GM04504 (cell line): ENCODE data around the gene TTLL11.
A peak's percentile ranks its signal among the peaks of the same experiment; 100 is the strongest.

Source experiments
- DNase-seq: peaks from one replicate; pipeline ENCODE4 v3.0.0-alpha.2; 2012; ENCODE audit warnings: low read depth

The TTLL11 gene

DNA sequence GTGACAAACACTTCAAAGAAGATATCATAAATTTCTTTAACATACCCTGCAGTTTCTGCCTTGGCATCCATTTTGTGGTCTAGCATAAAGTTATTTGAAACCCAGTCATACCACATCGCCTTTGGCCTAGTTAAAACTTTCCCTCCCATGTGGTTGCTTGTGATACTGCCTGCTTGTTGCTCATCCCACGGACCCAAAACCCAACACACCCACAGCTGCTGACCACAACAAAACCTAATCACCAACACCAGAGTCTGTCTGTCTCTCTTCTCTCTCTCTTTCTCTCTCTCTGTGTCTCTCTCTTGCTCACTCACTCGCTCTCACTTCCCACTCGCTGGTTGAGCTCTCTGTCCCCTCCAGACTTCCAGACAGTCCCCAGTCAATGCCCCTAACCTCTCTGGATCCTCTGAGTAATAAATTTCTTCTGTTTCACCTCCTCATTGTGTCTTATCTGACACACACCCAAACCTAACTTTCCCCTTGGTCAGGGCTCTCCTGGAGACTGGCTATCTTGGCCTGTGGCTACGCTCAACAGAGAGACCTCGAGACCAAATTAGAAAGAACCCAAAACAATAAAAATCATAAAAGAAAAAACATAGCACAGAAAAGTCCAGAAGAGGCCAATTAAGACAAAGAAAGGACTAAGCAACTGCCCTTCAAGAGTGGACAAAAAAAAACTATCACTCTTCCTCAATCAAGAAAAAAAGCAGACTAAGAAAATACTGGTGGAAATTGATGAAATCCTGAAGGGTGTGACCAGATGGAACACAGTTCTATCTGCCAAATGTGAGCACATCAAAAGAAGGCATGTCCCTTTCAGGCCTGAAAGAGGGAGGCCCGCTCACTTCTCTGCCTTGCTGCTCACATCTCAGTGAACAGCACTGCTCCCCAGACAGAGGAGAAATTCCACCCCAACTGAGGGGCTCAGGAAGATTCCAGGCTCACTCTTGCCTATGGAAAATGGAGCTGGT is 41.5 kb downstream of the TTLL11 start:
- DNase-seq = peak; percentile 65

DNA sequence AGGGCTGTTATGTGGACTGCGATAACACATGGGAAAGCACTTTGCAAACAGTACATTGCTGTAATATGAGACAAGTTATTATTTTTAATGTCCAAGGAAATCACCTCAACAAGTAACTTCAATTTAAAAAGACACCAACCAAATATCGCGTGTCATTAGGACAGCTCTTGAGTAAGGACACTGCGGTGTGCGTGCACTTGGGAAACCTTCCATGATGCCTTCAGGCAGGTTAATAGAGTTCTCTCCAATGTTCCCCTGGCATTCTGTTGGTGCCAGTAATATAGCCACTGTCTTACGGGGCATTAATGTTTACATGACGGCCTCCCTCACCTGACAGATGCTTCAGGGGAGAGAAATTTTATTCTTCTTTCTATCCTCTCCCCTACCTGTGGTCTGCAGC is 42.9 kb downstream of the TTLL11 start:
- DNase-seq = no peak

DNA sequence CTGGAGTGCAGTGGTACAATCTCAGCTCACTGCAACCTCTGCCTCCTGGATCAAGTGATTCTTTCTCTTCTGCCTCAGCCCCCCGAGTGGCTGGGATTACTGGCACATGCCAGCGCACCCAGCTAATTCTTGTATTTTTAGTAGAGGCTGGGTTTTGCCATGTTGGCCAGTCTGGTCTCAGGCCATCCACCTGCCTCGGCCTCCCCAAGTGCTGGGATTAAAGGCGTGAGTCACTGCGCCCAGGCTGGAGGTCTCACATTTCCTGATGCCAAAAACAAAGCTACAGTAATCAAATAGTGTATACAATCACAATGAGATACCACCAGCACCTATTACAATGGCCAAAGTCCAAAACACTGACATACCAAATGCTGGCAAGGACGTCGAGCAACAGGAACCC is 51.1 kb downstream of the TTLL11 start:
- DNase-seq = no peak

DNA sequence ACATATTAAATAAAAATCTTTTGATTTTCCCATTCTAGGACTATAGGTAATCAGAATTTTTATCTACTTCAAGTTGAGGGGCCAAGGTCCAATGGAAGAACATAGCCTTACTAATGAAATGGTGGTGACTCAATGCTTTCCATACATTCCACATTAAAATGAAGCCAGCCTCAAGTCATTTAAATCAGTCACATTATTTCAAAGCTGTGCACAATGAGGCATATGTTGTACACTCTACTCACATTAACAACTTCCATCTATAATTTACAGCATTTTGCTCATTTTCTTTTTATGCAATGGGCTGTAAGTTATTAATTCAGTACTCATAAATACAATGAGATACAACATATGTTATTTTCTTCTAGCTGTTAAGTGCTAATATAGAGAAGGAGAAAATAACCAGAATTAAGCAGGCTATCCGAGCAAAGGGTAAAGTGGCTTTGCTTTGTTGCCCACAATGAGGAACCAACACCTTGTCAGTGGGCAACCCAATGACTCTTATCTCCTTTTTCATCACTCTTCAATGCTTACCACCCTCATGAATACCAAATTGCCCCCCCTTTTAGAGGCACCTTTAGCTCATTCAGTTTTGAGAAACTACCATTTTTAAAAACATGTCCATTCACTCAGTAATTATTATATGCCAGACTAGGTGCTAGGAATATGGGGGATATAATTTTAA is 52.4 kb downstream of the TTLL11 start:
- DNase-seq = no peak

DNA sequence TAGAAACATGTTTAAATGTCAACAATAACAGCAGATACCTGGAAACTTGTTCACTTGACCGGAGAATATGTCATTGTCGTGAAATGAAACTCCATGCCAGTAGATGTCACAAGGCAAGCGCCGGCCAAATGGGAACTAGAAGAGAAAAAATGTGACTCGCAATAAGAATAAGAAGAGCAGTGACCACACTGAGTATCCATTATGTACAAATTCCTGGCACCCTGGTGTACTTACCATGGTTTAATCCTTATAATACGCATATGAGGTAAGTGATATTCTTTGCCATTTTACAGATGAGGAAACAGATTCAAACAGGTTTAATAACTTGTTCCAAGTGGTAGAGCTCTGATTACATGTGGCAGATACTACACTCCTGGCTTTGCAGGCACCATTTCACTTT is 53.9 kb downstream of the TTLL11 start:
- no peak for DNase-seq

DNA sequence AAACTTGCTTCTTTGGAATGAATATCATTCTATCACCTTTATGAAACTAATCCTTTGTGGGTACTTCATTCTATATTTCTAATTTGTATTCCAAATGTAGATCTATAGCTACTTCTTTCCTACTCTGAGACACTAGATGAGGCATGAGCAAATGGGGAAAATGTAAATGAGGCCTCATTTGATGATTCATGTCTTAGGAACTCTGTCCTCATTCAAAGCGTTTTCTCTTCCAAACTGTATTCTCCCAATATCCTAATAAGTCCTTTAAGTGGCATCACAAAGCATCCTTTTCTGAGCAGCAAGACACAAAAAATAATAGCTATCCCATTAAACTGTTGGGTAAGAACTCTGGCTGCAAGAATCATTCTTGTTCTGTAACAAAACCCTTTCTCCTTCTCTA is 56.1 kb downstream of the TTLL11 start:
- no peak for DNase-seq

DNA sequence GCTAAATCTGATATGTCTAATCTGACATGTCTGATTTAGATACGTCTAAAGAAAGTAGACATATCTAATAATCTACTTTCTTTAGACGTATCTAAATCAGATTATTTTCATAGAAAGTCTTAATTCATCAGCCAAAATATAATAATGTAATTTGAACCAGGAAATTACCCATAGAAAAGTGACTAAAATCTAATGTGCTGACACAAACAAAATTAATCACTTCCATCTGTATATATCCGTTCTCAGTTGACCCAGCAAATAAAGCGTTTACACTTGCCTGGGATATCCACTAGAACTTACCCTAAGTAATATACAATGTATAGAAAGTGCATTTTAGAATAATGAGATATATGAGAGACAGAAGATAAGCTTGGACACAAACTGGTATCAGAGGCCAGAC is 56.7 kb downstream of the TTLL11 start:
- DNase-seq = no peak

DNA sequence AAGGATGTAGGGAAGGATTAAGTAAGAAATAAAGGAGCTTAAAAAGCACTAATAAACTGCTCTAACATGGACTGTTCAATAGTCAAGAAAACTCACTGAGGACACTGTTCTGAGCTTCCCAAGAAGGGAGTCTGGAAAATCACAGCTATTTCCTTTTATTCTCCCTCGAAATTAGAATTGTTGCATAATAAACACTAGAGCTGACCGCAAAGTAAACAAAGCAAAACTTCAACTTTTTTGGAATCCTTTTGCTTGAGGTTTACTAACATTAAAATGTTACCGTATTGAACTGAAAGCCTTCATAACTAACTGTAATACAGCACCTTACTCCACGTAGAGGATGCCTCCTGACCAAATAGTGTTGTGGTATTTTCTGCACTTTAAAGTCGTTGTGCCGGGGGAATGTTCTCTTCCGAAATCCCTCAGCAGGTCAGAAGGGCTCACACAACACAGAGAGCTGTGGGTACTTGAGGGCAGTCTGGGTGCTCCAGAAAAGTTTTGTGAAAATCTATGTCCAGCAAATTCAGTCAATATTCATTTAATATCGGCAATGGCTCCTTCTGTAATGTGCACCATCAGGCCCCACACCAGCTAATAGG is 59.2 kb downstream of the TTLL11 start:
- no peak for DNase-seq

DNA sequence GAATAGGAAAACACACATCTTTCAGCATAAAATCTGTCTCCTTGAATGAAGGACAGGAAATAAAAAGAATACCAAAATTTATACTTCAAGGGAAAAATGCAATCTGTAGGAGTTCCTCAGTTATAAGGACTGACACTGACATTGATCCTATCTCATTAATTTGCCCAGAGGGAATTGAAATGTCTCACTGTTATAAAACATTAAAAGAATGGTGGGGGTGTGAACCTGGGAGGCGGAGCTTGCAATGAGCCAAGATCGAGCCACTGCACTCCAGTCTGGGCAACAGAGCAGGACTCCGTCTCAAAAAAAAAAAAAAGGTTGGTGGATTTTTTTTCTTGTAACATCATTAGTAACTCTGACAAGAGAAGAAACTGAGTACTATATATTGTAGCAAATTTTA is 60.8 kb downstream of the TTLL11 start:
- no peak for DNase-seq

DNA sequence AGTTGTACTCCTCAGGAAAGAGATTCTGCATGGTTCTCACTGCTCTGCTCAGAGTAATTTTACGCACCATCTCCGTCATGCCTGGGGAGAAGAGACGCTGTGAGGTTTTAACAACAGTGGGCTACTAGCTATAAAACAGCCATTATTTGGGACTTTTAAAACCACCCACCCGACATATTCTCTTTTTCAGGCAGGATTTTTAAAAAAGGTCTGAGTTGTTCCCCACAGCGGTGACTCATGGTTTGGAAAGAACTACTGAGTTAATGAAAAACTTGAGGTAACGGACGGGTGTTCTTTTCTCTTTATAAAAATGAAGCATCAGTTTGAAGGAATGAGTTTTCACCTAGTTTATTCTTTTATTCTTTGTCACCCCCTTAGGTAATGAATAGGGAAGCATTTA is 61.3 kb downstream of the TTLL11 start:
- no peak for DNase-seq

DNA sequence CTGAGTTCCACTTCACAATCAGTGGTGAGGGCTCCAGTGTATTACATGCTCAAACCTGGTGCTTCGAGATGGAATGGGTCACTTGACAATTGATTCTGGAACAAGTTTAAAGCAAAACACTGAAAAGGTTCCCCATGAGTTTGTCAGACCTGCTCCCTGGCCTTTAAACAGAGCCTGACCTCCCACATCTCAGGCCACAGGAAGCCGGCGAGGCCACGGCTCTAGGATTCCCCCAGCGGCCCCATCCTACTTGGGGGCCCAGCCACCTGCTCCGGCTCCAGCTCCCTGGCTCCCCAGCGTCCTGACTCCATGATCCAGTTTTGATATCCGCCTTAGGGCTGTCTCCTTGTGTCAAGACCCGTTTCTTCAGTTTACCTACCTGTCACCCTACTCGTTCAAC is 62.0 kb downstream of the TTLL11 start:
- DNase-seq = no peak

DNA sequence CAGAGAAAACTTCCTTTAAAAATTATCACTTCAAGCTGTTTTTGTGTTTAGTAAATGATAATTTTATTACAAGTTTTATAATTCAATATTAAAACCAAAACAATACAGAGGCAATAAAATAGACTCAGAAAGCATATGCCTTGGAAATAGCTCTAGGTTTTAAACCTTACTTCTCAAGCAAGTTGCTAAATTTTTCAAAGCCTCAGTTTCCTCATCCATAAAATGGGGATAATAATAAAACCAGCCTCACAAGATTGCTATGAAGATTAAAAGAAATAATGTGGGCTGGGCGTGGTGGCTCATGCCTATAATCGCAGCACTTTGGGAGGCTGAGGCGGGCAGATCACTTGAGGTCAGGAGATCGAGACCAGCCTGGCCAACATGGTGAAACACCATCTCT is 62.8 kb downstream of the TTLL11 start:
- DNase-seq = no peak

DNA sequence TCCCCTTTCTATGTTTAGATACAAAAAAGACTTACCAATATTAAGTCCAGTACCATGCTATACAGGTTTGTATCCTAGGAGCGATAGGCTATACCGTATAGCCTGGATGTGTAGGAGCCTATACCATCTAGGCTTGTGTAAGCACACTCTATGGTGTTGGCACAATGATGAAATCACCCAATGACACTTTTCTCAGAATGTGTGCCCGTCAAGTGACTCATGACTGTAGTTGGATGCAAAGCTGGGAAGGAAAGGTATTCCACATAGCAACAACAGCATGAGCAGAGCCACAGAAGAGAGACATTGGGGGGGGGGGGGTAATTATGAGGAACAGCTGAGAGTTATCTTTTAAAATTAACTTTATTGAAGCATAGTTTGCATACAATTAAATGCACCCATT is 63.2 kb downstream of the TTLL11 start:
- no peak for DNase-seq

DNA sequence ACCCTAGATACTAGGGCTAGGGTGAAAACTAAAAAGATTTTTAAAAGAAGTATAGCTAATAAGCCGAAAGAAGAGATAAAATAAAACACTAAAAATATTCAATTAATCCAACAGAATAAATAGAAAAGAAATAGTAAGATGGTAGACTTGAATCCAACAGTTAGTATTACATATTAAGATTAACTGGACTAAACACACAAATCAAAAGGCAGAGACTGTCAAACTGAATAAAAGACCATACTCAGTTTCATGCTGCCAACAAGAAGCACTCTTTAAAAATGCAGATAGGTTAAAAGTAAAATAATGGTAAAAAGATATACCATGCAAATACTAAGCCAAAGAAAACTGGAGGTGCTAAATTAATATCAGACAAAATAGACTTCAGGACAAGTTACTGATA is 65.0 kb downstream of the TTLL11 start:
- DNase-seq = no peak

DNA sequence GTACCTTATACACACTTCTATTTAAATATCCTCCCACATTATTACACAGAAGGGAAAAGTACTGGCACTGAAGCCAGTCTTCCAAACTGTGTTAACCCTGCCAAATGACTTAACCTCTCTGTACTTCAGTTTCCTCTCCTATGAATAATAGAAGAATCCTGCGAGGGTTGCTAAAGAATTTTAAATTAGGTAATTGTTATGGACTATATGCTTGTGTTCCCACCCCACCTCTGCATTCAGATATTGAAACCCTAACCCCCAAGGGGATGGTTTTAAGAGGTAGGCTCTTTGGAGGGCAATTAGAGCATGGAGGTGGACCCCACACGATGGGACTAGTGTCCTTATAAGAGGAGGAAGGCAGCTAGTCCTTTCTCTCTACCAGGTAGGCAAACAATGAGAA is 72.7 kb downstream of the TTLL11 start:
- DNase-seq = no peak

DNA sequence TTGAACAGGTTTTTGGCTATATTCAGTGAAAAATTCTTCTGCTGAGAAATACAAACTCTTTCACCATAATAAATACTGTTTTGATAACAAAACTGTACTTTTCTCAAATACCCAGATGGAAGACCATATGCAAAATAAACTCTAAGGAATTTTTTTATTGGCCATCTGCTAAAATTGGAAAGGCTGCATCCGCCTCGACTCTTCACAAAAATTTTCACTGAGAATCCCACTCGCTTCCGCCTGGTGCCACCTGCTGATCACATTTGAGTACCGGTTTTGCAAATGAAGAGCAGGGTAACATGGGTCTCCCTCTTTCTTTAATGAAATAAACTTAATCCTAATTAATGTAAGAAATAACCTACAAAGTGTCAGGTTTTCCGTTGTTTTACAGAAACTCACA is 76.4 kb downstream of the TTLL11 start:
- DNase-seq = no peak

DNA sequence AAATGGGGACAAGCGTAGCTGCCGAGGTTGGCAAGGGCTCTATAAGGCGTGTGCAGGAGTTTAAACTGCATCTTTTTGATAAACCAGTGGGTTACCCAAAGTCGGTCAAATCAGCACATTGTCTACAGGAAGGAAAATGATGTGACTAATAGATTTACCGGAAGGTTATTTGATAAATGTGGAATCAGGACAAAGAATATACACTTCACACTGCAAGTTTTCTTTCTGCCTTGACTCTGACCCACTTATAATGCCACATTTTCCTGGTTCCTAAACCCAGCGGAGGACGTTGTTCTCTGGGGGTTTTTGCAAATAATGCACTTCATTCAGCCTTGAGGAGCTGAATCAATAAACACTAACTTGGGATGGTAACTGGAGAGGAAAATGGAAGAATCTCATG is 76.8 kb downstream of the TTLL11 start:
- DNase-seq = no peak

DNA sequence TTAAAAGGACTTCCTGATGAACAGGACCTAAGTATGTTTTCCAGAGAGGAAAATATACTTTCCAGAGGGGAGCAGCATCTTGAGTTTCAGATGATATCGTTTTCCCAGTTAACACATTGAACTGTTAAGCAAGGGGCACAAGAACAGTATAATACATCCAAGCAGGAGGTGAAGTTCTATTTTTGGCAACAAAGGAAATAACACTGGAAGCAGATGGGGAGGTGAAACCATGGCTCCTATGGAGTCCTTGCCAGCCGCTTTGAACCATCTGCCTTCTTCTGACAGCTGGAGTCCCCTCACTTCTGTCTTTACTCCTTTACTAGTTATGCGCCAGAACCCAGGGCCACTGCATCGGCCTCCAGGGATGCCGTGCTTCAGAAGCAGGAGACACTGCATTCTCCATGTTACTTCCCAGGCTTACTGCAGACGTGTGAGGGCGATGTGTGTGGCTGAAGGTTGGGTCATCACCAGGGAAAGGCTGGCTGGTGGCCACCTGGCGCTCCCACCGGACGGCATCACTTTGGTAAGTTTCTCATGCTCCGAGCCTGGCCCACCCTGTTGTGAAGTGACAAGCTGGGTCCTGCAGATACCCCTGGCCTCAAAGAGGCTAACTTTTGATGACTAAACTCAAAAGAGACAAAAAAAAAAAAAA is 77.8 kb downstream of the TTLL11 start:
- DNase-seq = no peak

DNA sequence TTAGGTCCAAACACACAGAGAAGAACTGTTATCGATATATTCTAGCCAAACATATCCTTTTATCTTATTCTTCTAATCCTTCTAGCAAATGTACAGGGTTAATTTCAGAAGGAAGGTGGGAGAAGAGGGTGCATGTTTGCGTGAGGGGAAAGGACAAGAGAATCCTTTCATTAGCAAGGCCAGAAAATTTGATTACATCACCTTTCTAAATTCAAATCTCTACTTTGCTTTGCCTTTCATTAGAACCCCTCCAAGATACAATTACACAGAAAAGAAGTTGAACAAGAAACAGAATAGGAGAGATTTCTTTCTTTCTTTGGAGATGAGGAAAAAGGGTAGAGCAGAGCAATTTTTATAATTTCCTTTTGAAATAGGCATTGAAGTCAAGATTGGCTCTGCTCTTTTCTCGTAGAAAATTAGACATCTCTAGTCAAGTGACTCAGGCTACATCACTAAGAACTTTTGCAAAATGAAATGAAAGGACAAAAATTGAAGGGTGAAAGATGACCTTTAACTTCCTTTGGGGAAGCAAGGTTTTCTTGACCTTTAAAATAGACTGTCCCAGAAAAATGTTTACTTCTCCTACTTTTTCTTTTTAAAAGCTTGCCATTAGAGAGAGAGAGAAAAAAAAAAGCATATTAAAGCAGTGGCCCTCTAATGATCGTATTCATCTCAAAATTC is 81.2 kb downstream of the TTLL11 start:
- DNase-seq = no peak

DNA sequence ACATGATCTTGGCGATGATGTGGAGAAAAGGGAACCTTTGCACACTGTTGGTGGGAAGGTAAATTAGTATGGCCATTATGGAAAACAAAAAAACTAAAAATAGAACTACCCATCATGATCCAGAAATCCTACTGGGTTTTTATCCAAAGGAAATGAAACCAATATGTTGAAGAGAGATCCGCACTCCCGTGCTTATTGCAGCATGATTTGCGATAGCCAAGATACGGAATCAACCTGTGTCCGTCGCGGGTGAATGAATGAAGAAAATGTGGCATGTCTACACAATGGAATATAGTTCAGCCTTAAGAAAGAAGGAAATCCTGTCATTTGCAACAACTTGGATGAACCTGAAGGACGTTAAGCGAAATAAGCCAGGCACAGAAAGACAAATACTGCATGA is 84.5 kb downstream of the TTLL11 start:
- no peak for DNase-seq

DNA sequence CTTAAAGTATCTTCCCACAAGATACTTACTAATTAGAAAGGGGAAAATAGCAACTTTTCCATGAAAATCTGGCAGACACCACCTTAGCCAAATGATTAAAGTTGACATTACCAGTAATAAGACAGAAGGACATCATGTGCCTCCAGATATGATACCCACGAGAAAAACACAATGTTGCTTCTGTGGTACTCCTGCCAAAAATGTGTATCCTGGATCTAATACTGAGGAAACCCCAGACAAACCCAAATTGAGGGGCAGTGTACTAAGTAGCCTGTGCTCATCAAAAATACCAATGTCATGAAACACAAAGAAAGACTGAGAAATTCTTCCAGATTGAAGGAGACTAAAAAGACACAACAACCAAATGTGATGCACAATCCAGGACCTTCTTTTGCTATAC is 85.3 kb downstream of the TTLL11 start:
- DNase-seq = no peak

DNA sequence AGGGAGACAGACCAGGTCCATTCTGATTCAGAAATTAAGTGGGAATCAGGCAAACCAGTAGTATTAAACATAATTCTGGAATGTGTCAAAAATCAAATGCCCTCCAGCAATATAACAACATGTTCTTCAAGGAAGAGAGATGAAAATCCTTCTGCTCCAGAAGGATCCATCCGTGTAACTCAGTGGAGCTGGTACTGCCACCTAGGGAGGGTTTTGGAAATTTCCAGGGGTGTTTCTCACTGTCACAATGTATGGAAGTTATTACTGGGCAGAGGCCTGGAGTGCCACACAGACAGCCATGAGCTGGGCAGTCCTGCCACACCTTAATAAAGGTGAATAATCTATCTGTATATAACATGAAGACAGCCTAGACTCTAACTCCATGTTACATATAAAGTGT is 87.5 kb downstream of the TTLL11 start:
- no peak for DNase-seq
